ENCODE results near the gene ADAM12.

ADAM12 gene

GRCh38 chr10:126126023-126126422, 262.3 kb downstream of the ADAM12 start:
- peaks cover 38% of the 10 kb centered on the region for H3K4me1 Mint-ChIP-seq
- no peaks in the 10 kb centered on the region for H3K9me3 Mint-ChIP-seq
- no peak overlapping the region for H3K4me3 Mint-ChIP-seq
- H3K27me3 Mint-ChIP-seq (ENCODE audit: low read depth), result peaks cover 3% of the 10 kb centered on the region
- TF ChIP-seq, protein P1, sequence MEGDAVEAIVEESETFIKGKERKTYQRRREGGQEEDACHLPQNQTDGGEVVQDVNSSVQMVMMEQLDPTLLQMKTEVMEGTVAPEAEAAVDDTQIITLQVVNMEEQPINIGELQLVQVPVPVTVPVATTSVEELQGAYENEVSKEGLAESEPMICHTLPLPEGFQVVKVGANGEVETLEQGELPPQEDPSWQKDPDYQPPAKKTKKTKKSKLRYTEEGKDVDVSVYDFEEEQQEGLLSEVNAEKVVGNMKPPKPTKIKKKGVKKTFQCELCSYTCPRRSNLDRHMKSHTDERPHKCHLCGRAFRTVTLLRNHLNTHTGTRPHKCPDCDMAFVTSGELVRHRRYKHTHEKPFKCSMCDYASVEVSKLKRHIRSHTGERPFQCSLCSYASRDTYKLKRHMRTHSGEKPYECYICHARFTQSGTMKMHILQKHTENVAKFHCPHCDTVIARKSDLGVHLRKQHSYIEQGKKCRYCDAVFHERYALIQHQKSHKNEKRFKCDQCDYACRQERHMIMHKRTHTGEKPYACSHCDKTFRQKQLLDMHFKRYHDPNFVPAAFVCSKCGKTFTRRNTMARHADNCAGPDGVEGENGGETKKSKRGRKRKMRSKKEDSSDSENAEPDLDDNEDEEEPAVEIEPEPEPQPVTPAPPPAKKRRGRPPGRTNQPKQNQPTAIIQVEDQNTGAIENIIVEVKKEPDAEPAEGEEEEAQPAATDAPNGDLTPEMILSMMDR (IDR thresholded peaks at IDR 0.05; ENCODE audit: unreplicated experiment in 3 of 3), result no peak
- no peaks in the 10 kb centered on the region for H3K36me3 Mint-ChIP-seq (ENCODE audit: low read depth)
- peak overlapping the region in 1 of 3 experiments; percentile 53 for H3K27ac Mint-ChIP-seq

- TF ChIP-seq, protein P1 (IDR thresholded peaks at IDR 0.05; ENCODE audit: unreplicated experiment in 3 of 3), result no peak
- no peaks in the 10 kb centered on the region for H3K27me3 Mint-ChIP-seq (ENCODE audit: low read depth)
- H3K36me3 Mint-ChIP-seq (ENCODE audit: low read depth), result no peaks in the 10 kb centered on the region
- peaks cover 28% of the 10 kb centered on the region for H3K4me1 Mint-ChIP-seq
- H3K9me3 Mint-ChIP-seq, result no peaks in the 10 kb centered on the region
- H3K4me3 Mint-ChIP-seq, result no peak overlapping the region
- H3K27ac Mint-ChIP-seq, result peak overlapping the region; percentile 69 to 91 (median 71)
Measured at GRCh38 chr10:126124668-126125349, 263.5 kb downstream of the ADAM12 start.

DNA sequence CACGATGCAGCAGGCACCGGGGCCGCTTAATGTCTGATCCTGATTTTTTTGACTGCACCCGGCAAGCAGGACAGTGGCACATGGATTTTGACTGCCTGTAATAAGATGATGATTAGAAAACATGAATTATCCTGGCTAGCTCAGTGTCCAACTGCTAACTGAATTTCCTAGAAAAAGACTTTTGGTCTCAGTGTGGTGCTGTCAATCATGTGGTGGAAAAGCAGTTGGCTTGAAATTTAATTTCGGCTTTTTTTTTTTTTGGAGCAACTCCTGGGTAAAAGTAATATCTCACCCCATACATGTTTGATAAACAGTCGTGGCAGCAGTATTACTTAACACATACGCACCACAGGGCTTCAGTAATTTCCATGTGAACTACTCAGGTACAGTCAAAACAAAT, 264.2 kb downstream of the ADAM12 start:
- TF ChIP-seq, protein P1 (IDR thresholded peaks at IDR 0.05; ENCODE audit: unreplicated experiment in 3 of 3), result no peak
- no peaks in the 10 kb centered on the region for H3K27me3 Mint-ChIP-seq (ENCODE audit: low read depth)
- no peaks in the 10 kb centered on the region for H3K36me3 Mint-ChIP-seq (ENCODE audit: low read depth)
- peaks cover 23% of the 10 kb centered on the region for H3K4me1 Mint-ChIP-seq
- no peaks in the 10 kb centered on the region for H3K9me3 Mint-ChIP-seq
- no peak overlapping the region for H3K4me3 Mint-ChIP-seq
- H3K27ac Mint-ChIP-seq, result peak overlapping the region; percentile 69 to 91 (median 71)

DNA sequence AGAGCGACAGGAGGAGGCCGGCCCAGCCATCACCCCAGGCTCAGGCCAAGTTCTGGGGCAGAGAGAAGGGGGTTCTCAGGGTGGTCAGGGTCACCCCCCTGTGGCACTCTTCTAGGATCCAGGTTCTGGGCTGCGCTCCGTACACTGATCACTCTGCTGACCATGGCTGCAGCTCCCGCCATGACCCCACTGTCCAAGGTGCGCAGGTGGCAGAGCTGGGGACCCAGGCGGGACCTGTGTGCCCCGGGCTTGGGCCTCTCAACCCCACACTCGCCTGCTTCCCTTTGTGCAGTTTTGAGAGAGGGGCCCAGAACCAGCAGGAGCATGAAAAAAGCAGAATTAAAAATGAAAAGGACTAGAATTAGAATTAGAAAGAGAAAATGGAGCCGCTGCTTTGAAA, 264.8 kb downstream of the ADAM12 start:
- TF ChIP-seq, protein P1 (IDR thresholded peaks at IDR 0.05; ENCODE audit: unreplicated experiment in 3 of 3), result no peak
- Mint-ChIP-seq H3K4me1 (peaks cover 23% of the 10 kb centered on the region), H3K27me3 (ENCODE audit: low read depth) (no peaks in the 10 kb centered on the region), H3K4me3 (no peak overlapping the region), H3K9me3 (no peaks in the 10 kb centered on the region), H3K36me3 (ENCODE audit: low read depth) (no peaks in the 10 kb centered on the region), H3K27ac (peak overlapping the region; percentile 76 to 91 (median 82))

DNA sequence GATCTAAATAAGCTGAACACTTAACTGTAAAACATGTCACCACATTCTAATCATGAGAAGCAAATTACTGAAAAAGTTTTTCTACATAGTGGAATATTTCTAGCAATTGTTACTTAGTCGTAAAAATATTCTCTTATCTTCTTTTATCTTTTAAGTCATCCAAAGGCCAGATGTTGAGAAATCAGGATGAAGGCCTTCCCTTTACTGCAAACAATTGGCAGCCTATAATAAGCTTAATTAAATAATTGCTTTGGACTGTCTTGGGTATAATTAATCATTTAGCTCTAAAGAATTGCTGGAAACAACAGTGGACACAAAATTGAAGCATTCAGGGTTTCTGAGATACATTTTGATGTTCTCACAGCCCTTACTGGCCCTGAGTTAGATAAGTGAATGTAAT, 265.4 kb downstream of the ADAM12 start:
- peak overlapping the region; percentile 76 to 91 (median 82) for H3K27ac Mint-ChIP-seq
- peaks cover 23% of the 10 kb centered on the region for H3K4me1 Mint-ChIP-seq
- no peak overlapping the region for H3K4me3 Mint-ChIP-seq
- H3K36me3 Mint-ChIP-seq (ENCODE audit: low read depth), result no peaks in the 10 kb centered on the region
- H3K27me3 Mint-ChIP-seq (ENCODE audit: low read depth), result no peaks in the 10 kb centered on the region
- TF ChIP-seq, protein P1 (IDR thresholded peaks at IDR 0.05; ENCODE audit: unreplicated experiment in 3 of 3), result no peak
- no peaks in the 10 kb centered on the region for H3K9me3 Mint-ChIP-seq

- peaks cover 18% of the 10 kb centered on the region for H3K4me1 Mint-ChIP-seq
- H3K9me3 Mint-ChIP-seq, result no peaks in the 10 kb centered on the region
- TF ChIP-seq, protein P1 (IDR thresholded peaks at IDR 0.05; ENCODE audit: unreplicated experiment in 3 of 3), result no peak
- no peak overlapping the region for H3K27ac Mint-ChIP-seq
- peaks cover 5% of the 10 kb centered on the region for H3K36me3 Mint-ChIP-seq (ENCODE audit: low read depth)
- H3K4me3 Mint-ChIP-seq, result no peak overlapping the region
- H3K27me3 Mint-ChIP-seq (ENCODE audit: low read depth), result no peaks in the 10 kb centered on the region
Measured at GRCh38 chr10:126119599-126119998, 268.7 kb downstream of the ADAM12 start.

Measured in nephron (organoid).